Heart left ventricle (tissue), 13 donors: ENCODE measurements around the gene SPAG4.

Experiments
- POLR2A ChIP-seq, 2 donors: fragments of 450-650 bp; IDR thresholded peaks; one replicate each; pipeline ENCODE4 v1.6.1; 2017; ENCODE audit warnings: antibody characterized with exemption in 2 of 2, mild to moderate bottlenecking in 2 of 2, moderate library complexity in 2 of 2
- TF ChIP-seq, protein P1 (sequence below), 12 donors: fragments of 200-600 bp; sonication (generic) in 4 of 12; IDR thresholded peaks; one replicate each; pipeline versions ENCODE4 v1.5.0 to v1.8.0; 2018 to 2022; ENCODE audit warnings: antibody characterized with exemption in 12 of 12, mild to moderate bottlenecking in 5 of 12
- donor health status: ischemic (EF 13 %, LVEDD 7.1; RV severe dilation, severe dysfunction).
- donor health status: DM: no; HTN: yes; CAD: no.
- donor health status: DM: no; HTN: no; CAD: no.
- donor health status: ischemic (EF 25% LVEDD 6.9; RV normal size, moderate dysfunction).
- donor health status: ischemic (EF 25% LVEDD 5.7; RV mildly dilated, moderate dysfunction).
- donor health status: ischemic (EF 35%, LVEDD 5.7; RV mildly dilated, moderate dysfunction).
- donor health status: nonischemic (EF 11% LVEDD 7.7; RV severe dilation, severe dysfunction).
- donor health status: DM: yes; HTN: yes; CAD: no.
- donor health status: PGD.
- donor health status: ischemic (EF 29% LVEDD 5.4; RV normal size, mild dysfunction).
- donor health status: nonischemic (EF 23%, LVEDD 6.1; RV moderate dilation, normal function).

DNA sequence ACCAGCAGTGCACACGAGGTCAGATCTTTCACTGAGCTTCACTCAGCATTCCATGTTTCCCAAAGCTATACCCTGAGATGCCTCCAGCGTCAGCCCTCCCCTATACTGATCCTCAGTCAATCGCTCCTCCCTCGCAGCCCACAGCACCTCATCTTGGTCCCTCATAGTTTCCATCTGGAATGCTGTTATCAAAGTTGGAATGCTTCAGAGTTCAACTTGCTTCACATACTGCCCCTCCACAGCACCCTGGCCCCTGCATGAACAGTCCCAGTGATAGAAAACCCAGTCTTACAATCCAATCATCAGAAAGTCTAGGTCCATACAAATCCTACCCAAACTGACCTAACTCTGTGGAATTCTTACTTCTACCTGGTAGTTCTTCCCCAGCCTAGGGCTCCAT lies 20.0 kb downstream of the SPAG4 start:
- TF ChIP-seq, protein P1, sequence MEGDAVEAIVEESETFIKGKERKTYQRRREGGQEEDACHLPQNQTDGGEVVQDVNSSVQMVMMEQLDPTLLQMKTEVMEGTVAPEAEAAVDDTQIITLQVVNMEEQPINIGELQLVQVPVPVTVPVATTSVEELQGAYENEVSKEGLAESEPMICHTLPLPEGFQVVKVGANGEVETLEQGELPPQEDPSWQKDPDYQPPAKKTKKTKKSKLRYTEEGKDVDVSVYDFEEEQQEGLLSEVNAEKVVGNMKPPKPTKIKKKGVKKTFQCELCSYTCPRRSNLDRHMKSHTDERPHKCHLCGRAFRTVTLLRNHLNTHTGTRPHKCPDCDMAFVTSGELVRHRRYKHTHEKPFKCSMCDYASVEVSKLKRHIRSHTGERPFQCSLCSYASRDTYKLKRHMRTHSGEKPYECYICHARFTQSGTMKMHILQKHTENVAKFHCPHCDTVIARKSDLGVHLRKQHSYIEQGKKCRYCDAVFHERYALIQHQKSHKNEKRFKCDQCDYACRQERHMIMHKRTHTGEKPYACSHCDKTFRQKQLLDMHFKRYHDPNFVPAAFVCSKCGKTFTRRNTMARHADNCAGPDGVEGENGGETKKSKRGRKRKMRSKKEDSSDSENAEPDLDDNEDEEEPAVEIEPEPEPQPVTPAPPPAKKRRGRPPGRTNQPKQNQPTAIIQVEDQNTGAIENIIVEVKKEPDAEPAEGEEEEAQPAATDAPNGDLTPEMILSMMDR (IDR thresholded peaks at IDR 0.05) = no peak
- TF ChIP-seq POLR2A (IDR thresholded peaks at IDR 0.05) = no peak
